GM18526 (cell line): Measurements from ENCODE around the gene PPP2R5D.

Experiments
- POLR2A ChIP-seq: IDR thresholded peaks from 3 replicates; pipeline ENCODE4 v1.6.1; 2011; ENCODE audit not compliant: insufficient read length; ENCODE audit errors: extremely low read depth

PPP2R5D gene

GRCh38 chr6:43012364-43012763, 28.0 kb downstream of the PPP2R5D start:
- no peak for TF ChIP-seq POLR2A

GRCh38 chr6:43013097-43013842, 28.9 kb downstream of the PPP2R5D start:
- no peak for TF ChIP-seq POLR2A

- TF ChIP-seq POLR2A: peak; percentile 73
These were observed 29.6 kb downstream of the PPP2R5D start, which contains the start of the genes KLHDC3 and MEA1 for GRCh38 chr6:43013843-43014433. Gene KLHDC3 (plus strand): TSS chr6:43014249. CDS start chr6:43017193, 2,944 bp downstream. Gene MEA1 (minus strand): TSS chr6:43013946. CDS start chr6:43013813, 133 bp downstream.

GRCh38 chr6:43014434-43014909, 30.1 kb downstream of the PPP2R5D start:
- TF ChIP-seq POLR2A: no peak

- TF ChIP-seq POLR2A: no peak
These were observed 32.0 kb downstream of the PPP2R5D start for GRCh38 chr6:43016176-43016942.

- no peak for TF ChIP-seq POLR2A
These were observed 32.6 kb downstream of the PPP2R5D start for GRCh38 chr6:43016943-43017334.

GRCh38 chr6:43019152-43019551, 34.8 kb downstream of the PPP2R5D start:
- no peak for TF ChIP-seq POLR2A

GRCh38 chr6:43020052-43020705, 35.8 kb downstream of the PPP2R5D start:
- TF ChIP-seq POLR2A: no peak

- no peak for TF ChIP-seq POLR2A
These were observed 36.5 kb downstream of the PPP2R5D start for GRCh38 chr6:43020847-43021246.

GRCh38 chr6:43021270-43022047, 37.1 kb downstream of the PPP2R5D start, which contains the start of gene RRP36:
Gene RRP36 (plus strand): TSS chr6:43021623. CDS start chr6:43021655, 32 bp downstream.
- TF ChIP-seq POLR2A: peak; percentile 67

- TF ChIP-seq POLR2A: no peak
These were observed 40.1 kb downstream of the PPP2R5D start for GRCh38 chr6:43024436-43024835.

- TF ChIP-seq POLR2A: no peak
These were observed 42.0 kb downstream of the PPP2R5D start for GRCh38 chr6:43026365-43026764.

- no peak for TF ChIP-seq POLR2A
These were observed 44.8 kb downstream of the PPP2R5D start for GRCh38 chr6:43029120-43029519.

GRCh38 chr6:43032326-43032725, 48.0 kb downstream of the PPP2R5D start:
- TF ChIP-seq POLR2A: no peak
